ENCODE data around the gene RASGRF1.

RASGRF1 gene

GRCh38 chr15:78933823-78934654 is 156.5 kb downstream of the RASGRF1 start:
- Histone ChIP-seq H3K27me3 (ENCODE audit: insufficient read depth, low read depth) (no peaks in the 10 kb centered on the region), H3K79me2 (ENCODE audit: insufficient read depth, low read depth) (no peaks in the 10 kb centered on the region), H3K4me1 (ENCODE audit: low read depth, poor library complexity, severe bottlenecking) (peaks cover 1% of the 10 kb centered on the region), H3K4me2 (no peak overlapping the region), H3K36me3 (ENCODE audit: insufficient read depth) (no peaks in the 10 kb centered on the region), H2AFZ (ENCODE audit: low read depth) (no peak overlapping the region), H3K4me3 (IDR thresholded peaks at IDR 0.05; ENCODE audit: insufficient read depth, low read depth, low read length) (no peak overlapping the region), H3K27ac (no peak overlapping the region), H4K20me1 (ENCODE audit: insufficient read depth) (no peaks in the 10 kb centered on the region), H3K9ac (no peak overlapping the region)
- TF ChIP-seq, protein P1, sequence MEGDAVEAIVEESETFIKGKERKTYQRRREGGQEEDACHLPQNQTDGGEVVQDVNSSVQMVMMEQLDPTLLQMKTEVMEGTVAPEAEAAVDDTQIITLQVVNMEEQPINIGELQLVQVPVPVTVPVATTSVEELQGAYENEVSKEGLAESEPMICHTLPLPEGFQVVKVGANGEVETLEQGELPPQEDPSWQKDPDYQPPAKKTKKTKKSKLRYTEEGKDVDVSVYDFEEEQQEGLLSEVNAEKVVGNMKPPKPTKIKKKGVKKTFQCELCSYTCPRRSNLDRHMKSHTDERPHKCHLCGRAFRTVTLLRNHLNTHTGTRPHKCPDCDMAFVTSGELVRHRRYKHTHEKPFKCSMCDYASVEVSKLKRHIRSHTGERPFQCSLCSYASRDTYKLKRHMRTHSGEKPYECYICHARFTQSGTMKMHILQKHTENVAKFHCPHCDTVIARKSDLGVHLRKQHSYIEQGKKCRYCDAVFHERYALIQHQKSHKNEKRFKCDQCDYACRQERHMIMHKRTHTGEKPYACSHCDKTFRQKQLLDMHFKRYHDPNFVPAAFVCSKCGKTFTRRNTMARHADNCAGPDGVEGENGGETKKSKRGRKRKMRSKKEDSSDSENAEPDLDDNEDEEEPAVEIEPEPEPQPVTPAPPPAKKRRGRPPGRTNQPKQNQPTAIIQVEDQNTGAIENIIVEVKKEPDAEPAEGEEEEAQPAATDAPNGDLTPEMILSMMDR (conservative IDR thresholded peaks at IDR 0.05; ENCODE audit: low read depth, low read length), result no peak

- H3K27me3 ChIP-seq (ENCODE audit: insufficient read depth, low read depth), result no peaks in the 10 kb centered on the region
- no peak overlapping the region for H2AFZ ChIP-seq (ENCODE audit: low read depth)
- no peaks in the 10 kb centered on the region for H3K79me2 ChIP-seq (ENCODE audit: insufficient read depth, low read depth)
- H3K4me3 ChIP-seq (IDR thresholded peaks at IDR 0.05; ENCODE audit: insufficient read depth, low read depth, low read length), result no peak overlapping the region
- no peak overlapping the region for H3K9ac ChIP-seq
- TF ChIP-seq, protein P1 (conservative IDR thresholded peaks at IDR 0.05; ENCODE audit: low read depth, low read length), result no peak
- no peaks in the 10 kb centered on the region for H3K4me1 ChIP-seq (ENCODE audit: low read depth, poor library complexity, severe bottlenecking)
- no peaks in the 10 kb centered on the region for H3K36me3 ChIP-seq (ENCODE audit: insufficient read depth)
- no peak overlapping the region for H3K4me2 ChIP-seq
- no peak overlapping the region for H3K27ac ChIP-seq
- H4K20me1 ChIP-seq (ENCODE audit: insufficient read depth), result no peaks in the 10 kb centered on the region
Measured at GRCh38 chr15:78933187-78933822, 157.3 kb downstream of the RASGRF1 start.

- H3K27ac ChIP-seq, result no peak overlapping the region
Measured at GRCh38 chr15:78932258-78932808, 158.2 kb downstream of the RASGRF1 start.

GRCh38 chr15:78931439-78932257 is 158.9 kb downstream of the RASGRF1 start:
- Histone ChIP-seq H3K27ac (no peak overlapping the region), H3K4me2 (no peak overlapping the region), H3K9ac (no peak overlapping the region)

More at GRCh38 chr15:78932258-78932808, 158.2 kb downstream of the RASGRF1 start:
- no peak overlapping the region for H3K9ac ChIP-seq
- no peaks in the 10 kb centered on the region for H3K36me3 ChIP-seq (ENCODE audit: insufficient read depth)
- TF ChIP-seq, protein P1 (conservative IDR thresholded peaks at IDR 0.05; ENCODE audit: low read depth, low read length), result no peak
- no peaks in the 10 kb centered on the region for H3K79me2 ChIP-seq (ENCODE audit: insufficient read depth, low read depth)
- no peak overlapping the region for H2AFZ ChIP-seq (ENCODE audit: low read depth)
- H3K27me3 ChIP-seq (ENCODE audit: insufficient read depth, low read depth), result no peaks in the 10 kb centered on the region
- H3K4me1 ChIP-seq (ENCODE audit: low read depth, poor library complexity, severe bottlenecking), result no peaks in the 10 kb centered on the region
- H3K4me3 ChIP-seq (IDR thresholded peaks at IDR 0.05; ENCODE audit: insufficient read depth, low read depth, low read length), result no peak overlapping the region
- H3K4me2 ChIP-seq, result no peak overlapping the region
- H4K20me1 ChIP-seq (ENCODE audit: insufficient read depth), result no peaks in the 10 kb centered on the region

More at GRCh38 chr15:78931439-78932257, 158.9 kb downstream of the RASGRF1 start:
- Histone ChIP-seq H2AFZ (ENCODE audit: low read depth) (no peak overlapping the region), H3K79me2 (ENCODE audit: insufficient read depth, low read depth) (no peaks in the 10 kb centered on the region), H4K20me1 (ENCODE audit: insufficient read depth) (no peaks in the 10 kb centered on the region), H3K27me3 (ENCODE audit: insufficient read depth, low read depth) (no peaks in the 10 kb centered on the region), H3K4me3 (IDR thresholded peaks at IDR 0.05; ENCODE audit: insufficient read depth, low read depth, low read length) (no peak overlapping the region), H3K4me1 (ENCODE audit: low read depth, poor library complexity, severe bottlenecking) (no peaks in the 10 kb centered on the region), H3K36me3 (ENCODE audit: insufficient read depth) (no peaks in the 10 kb centered on the region)
- TF ChIP-seq, protein P1 (conservative IDR thresholded peaks at IDR 0.05; ENCODE audit: low read depth, low read length), result no peak
